T1000 (cell line): ENCODE data around the gene NSG1.
"Not testable (repeated sequence)": the region's sequence is repeated elsewhere in the genome, so short reads cannot be mapped to it uniquely, and the experiment has no call there.

Experiments used
- DNase-seq: peaks from one replicate; lab custom pipeline; 2025; ENCODE audit warnings: mixed read lengths; lab: John Stamatoyannopoulos, UW

The NSG1 gene, protein sequence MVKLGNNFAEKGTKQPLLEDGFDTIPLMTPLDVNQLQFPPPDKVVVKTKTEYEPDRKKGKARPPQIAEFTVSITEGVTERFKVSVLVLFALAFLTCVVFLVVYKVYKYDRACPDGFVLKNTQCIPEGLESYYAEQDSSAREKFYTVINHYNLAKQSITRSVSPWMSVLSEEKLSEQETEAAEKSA

DNA sequence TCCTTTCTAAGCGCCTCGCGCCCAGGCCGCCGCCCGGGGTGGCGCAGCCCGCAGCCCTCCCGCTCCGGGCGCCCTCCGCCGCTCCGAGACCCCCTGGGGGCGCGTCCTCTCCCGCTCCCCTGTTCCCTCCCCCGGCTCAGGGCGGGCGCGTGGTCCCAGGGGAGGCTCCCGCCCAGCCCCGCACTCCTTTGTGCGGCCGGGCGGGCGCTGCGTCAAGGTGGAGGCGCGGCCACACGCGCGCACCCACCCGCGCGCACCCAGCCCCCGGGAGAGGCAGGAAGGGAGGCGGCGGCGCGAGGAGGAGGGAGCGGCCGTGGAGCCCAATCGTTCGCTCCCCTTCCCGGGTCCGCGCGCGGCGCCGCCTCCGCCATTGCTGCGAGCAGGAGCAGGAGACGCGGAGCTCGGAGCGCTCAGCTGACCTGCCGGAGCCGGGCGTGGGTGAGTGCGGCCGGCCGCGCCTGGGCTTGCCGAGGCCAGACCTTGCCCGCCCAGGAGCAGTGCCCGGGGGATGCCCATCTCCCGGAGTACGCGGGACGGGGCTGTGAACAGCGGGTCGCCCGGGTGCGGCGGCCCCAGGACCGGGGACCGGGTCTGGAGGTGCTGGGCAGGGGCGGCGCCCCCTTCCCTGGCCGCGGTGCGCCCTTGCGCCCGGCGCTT lies at the start of gene NSG1:
Gene NSG1 (plus strand): TSS at position 367 of the 657 bp plus-strand sequence. CDS start 528 bp downstream, outside the sequence.
- DNase-seq, result no peak

DNA sequence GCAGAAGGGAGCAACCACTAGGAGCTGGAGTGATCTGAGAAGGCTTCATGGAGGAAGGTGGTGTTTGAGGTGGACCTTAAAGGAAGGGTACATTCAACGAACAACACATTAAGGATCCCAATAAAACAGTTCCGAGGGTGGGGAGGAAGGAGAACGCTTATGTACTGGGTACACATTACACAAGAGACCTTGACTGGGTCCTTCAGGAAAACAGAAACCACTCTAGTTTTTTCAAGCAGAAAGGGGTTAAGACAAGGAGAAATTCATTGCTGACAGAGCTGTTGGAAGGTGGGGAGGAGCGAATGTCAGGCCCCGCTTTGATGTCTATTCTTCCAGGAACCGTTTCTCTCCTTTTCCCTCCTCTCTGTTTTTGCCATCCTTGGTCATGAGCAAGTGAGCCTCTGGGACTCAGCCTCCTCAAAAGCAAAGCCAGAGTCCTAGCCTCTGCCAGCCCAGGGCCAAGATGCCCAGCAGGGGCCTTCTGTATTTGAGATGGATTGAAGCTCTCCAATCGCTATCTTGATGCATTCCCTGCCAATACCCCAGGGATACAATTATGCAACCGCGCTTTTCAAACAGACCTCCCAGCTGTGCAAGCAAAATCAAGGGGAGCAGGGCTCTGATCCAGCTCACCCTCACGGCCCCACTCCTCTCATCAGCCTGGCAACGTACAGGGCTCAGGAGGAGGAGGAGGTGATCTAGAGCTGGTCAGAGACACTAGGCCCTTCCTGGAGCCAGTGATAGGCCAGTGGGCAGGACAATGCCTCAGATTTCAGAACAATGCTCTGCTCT lies 48.5 kb upstream of the NSG1 start:
- DNase-seq, result no peak

DNA sequence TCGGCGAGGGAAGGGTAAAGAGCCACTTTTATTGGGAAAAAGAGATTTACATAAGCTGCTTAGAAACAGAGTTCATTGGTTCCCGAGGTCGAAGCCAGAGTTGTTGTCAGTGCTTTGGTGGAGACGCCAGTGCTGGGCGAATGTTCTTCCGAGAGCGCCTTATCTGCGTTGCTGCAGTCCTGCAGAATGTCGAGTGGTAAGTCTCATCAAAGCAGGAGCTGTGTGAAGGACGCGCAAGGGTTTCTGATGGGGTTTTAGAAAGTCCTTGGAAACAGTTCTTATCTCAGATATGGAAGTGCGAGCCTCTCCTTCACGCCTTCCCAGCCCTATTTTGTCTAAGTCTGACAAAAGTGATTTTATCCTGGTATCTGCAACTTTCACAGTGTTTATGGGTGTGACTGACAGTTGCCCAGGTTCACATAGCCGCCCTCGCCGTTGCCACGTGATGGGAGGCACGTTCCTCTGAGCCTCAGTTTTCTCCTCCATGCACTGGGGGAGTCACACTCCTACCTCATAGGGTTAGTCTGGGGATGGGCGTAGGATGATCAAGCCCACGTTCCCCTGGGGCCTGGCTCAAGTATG lies 47.3 kb upstream of the NSG1 start:
- no peak for DNase-seq

DNA sequence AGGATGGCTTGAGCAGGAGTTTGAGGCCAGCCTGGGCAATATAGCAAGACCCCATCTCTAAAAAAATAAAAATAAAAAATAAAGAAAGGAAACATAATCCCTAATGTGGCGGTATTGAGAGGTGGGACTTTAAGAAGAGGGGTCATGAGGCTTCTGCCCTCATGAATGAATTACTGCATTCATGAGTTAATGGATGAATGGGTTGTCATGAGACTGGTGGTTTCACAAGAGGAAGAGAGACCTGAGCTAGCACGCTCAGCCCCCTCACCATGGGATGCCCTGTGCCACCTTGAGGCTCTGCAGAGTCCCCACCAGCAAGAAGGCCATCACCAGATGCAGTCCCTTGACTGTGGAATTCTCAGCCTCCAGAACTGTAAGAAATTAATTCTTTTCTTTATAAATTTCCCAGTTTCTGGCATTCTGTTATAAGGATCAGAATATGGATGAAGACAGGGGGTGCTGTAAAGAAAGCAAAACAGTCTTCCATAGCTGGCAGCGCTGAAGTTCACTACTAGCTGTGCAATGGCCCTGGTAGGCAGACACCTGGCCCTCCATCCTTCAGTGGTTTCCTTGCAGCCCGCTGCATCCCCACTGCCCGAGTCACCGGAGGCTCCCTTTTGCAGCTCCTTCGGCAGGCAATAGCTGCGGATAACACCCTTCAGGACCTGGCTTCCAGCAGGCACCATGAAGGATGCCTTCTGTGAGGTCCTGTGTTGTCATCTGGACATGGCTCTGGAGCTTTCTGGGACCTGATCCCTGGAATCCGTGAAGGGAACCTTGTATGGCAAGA lies 44.8 kb upstream of the NSG1 start:
- no peak for DNase-seq

DNA sequence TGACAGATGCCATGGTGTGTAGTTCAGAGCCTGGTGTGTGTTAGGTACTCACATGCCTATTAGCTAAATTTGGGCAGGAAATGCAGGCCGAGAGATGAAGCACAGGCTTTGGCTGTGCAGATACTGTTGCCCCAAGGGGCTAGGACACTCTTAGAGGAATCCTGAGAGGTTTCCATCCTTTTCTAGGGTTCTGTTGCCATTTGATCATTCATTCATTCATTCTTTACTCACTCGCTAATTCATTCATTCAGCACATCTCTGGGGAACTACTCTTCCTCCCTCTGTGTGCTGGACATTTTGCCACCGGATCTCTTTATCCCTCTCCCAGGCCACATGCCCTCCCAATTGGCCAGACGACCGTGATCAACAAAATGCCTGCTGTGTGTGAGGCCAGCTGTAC lies 43.9 kb upstream of the NSG1 start:
- no peak for DNase-seq

DNA sequence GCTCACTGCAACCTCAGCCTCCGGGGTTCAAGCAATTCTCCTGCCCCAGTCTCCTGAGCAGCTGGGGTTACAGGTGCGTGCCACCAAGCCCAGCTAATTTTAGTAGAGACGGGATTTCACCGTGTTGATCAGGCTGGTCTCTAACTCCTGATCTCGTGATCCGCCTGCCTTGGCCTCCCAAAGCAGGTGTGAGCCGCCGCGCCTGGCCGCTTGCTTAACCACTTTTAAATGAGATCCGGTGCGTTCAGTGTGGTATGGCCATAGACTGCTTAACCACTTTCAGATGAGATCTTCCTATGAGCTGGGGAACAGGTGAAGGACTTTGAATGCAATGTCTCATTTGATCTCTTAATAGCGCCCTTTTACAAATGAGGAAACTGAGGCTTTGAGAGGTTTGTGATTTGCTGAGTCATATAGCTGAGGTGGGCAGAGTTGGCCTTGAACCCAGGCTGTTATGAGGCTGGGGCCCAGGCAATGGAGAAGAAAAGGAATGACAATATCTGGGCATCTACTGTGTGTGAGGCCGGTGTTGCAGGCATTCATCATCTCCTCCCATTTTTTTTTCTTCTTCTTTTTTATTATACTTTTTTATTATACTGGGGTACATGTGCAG lies 41.9 kb upstream of the NSG1 start:
- no peak for DNase-seq

DNA sequence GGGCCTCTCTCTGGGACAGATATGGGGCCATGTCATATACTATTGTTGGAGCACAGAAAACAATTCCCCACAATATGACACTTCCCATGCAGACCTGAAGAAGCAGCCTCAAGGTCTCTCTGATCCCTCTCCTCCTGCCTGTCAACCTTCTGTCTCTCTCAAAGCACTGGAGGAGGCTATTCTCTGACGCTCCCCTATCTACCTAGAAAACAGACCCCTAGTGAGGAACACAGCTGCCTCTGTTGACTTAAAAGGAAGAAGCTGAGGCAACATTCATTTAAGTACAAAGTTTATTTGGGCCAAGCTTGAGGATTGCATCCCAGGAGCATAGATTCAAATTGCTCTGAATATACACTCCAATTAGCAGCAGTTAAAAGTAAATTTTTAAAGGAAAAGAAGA lies 39.3 kb upstream of the NSG1 start:
- no peak for DNase-seq

DNA sequence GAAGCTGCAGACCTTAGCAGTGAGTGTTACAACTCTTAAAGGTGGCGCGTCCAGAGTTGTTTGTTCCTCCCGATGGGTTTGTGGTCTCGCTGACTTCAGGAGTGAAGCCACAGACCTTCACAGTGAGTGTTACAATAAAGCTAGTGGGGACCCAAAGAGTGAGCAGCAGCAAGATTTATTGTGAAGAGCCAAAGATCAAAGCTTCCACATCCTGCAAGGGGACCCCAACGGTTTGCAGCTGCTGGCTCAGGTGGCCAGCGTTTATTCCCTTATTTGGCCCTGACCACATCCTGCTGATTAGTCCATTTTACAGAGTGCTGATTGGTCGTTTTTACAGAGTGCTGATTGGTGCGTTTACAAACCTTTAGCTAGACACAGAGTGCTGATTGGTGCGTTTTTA lies 38.3 kb upstream of the NSG1 start:
- not testable (repeated sequence) for DNase-seq

DNA sequence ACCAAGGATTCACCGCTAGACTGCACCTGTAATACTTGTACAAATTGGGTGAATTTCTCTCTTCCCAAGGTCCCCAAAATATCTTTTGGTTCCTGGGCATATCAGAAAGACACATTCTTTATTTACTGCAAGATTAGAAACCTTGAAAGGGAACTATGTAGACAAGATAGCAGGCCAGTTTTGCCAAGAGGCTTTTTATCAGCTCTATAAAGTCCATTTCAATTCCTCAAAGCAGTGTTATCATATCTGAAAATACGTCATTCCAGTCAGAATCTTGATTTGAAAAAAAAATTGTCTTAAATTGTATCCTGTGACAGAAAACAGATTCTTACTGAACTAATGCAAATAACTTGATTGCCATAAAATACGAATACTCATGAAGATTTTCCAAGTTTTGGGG lies 37.0 kb upstream of the NSG1 start:
- DNase-seq, result no peak

DNA sequence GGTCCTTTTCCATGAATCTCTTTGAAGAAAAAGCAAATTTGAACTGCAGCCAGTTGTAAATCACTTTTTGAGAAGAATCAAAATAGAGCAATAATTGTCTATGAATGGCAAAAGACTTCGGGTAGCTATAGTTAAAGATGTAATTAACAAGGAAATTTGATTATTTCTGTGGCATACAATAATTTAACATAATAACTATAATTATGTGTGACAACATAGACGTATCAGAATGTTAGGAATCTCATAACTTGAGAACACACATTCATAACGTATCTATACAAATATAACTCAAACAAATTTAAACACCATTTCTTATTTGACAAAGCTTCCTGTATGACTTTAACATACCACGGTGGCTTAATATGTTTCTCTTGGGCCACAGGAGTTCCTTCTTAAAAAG lies 36.0 kb upstream of the NSG1 start:
- no peak for DNase-seq

DNA sequence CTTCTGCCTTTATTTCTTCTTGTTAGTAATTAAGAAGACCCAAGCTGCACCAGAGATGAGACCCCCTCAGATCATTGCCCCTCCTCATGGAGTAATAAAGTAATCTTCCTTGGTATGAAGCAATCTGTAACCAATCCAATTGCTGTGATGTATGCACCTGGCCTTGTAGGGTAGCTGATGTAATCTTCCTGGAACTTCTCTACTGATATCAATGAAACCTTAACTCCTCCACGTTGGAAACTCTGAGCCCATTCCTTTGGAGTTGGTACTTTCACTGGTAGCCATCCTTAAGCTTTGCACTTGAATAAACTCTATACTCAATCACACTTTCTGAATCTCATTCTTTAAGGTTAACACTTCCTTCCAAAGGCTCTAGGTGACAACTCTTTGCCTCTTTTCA lies 31.6 kb upstream of the NSG1 start:
- DNase-seq, result no peak

DNA sequence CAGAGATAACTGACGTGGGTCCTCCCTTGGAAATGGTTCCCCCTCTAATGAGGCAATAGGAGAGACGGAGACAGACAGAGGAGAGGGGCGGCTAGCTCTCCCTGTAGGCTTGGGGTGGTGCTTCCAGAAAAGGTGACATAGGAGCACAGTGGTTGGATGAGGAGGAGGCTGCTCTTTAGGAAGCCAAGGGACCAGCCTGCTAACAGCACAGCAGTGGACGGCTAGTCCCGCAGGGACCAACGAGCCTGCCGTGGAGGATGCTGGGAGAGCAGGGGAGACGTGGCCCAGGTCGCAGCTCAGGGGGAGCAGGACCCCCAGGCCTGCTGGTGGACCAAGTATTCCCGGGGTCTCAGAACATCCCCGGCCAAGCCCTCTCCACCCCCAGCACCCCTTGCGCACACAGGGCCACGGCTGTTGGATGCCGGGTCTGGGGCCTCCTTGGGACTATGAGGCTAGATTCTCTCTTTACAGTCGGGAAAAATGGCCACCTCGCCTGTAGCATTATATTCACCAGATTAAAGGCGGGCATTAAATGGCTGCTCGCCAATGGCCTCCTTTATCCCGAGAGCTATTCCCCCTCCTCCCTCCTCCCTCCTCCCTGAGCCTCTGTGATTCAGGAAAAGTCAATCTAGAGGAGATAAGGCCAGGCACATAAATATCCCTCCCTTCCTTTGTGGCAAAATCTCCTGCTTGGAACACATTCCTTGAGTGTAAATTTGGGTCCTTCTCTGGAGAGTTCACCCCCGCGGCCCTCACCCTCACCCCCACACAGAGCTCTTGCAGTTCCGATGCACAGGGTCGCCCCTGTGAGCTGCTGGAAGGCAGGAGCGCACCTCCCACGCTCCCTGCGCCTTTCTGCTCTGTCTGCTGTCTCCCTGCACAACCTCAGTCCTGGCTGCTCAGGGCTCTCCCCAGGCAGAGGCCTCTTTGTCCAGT lies 30.5 kb upstream of the NSG1 start:
- no peak for DNase-seq

DNA sequence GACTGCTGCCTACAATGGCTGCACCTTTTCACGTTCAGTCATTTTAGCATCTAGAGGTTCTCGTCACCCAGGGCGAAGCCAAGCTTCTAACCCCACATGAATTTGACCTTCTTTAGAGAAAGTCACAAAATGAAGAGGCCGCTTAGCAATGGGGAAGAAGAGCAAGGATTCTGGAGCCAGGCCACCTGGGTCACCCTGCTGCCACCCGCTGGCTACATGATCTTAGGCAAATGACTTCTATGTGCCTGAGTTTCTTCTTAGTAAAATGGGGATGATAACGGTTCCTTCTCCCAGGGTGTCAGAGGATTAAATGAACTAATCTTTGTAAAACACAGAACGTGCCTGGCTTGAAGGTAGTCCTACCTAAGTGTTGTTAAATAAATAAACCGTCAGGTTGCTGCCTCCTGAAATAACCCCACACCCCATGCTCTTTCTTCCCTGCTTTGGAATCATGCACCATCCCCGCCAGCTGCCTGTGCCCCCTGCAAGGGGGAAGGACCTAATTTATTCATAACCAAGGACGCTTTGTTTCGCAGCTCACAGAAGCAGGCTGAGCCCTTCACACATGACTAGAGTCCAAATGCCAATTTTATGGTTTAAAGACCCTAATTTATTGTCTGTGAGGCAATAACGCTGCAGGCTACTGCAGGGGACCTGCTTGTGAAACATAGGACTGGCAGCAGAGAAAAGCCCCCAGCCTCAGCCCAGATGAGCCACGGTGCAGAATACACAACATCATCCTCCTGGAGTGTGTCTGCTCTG lies 28.6 kb upstream of the NSG1 start:
- no peak for DNase-seq

DNA sequence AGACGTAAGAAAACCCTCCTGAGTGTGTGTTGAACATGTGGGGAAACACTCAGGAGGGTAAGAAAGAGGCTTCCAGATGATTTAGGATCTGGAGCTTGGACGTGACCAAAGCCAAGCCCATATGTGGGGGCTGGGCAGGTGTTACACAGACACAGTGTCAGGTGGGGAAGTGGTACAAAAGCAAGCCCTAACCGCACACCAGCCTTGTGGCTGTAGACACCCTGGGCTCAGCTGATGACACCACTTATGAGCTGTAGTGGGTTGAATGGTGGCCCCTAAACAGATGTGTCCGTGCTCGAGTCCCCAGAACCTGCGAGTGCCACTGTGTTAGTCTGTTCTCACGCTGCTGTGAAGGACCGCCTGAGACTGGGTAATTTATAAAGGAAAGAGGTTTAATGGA lies 25.0 kb upstream of the NSG1 start:
- no peak for DNase-seq

DNA sequence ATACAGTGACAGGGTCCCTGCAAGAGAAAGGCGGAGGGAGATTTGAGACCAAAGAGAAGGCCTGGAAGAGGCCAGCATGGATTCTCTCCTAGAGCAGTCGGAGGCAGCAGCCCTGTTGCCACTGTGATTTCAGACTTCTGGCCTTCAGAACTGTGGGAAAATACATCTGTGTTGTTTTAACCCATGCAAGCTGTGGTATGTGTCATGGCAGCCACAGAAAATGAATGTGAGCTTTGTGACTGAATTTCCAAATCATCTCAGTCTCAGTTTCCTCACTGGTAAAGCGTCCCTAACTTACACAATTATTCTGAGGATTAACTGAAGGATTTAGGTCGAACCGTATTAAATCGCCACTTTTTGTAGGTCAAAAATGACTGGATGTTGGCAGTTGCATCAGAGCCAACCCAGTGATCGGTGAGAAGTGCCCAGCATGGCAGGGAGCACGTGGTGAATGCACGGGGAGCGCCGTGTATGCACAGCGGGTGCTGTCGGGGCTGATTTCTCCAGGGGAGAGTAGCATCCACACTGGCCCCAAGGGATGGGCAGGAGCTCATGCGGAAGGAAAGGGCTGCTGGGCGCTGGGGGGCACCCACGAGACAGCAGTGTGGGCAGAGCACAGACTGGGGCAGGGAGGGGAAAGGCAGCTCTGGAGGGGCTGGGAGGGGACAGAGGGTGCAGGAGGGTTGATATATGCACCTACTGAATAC lies 23.8 kb upstream of the NSG1 start:
- no peak for DNase-seq

DNA sequence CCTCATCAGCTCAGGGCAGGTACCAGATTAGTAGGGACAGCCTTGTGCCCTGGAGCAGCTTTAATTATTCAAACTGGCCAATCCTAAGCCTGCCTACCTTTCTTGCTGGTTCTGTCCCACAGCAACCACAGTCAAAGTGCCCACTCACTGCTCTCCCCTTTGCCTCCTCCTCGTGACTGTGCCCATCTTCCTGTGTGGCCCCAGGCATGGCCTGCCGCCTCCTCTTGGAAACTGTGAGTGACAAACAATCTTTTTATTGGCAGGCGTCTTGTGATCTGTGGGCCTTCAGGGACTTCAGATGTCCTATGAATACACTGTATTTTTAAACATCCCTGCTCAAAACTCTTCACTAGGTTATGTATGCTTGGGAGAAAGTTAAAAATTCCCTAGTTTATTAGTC lies 22.8 kb upstream of the NSG1 start:
- no peak for DNase-seq

DNA sequence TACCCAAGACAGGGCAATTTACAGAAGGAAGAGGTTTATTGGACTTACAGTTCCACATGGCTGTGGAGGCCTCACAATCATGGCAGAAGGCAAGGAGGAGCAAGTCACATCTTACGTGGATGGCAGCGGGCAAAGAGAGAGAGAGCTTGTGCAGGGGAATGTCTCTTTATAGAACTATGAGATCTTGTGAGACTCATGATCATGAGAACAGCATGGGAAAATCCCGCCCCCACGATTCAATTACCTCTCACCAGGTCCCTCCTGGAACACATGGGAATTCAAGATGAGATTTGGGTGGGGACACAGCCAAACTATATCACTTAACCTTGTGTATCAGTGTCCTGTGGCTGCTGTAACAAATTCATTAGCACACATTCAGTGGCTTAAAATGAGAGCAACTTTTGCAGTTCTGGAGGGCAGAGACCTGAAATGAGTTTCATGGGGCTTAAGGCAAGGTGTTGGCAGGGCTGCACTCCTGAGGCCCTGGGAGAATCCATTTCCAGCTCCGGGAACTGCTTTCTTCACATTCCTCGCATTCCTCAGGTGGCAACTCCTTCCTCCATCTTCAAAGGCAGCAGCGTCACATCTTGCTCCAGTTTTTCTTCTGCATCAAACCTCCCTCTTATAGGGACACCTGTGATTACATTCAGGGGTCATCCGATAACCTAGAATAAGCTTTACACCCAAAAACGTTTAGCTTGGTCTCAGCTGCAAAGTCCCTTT lies 22.3 kb upstream of the NSG1 start:
- no peak for DNase-seq

DNA sequence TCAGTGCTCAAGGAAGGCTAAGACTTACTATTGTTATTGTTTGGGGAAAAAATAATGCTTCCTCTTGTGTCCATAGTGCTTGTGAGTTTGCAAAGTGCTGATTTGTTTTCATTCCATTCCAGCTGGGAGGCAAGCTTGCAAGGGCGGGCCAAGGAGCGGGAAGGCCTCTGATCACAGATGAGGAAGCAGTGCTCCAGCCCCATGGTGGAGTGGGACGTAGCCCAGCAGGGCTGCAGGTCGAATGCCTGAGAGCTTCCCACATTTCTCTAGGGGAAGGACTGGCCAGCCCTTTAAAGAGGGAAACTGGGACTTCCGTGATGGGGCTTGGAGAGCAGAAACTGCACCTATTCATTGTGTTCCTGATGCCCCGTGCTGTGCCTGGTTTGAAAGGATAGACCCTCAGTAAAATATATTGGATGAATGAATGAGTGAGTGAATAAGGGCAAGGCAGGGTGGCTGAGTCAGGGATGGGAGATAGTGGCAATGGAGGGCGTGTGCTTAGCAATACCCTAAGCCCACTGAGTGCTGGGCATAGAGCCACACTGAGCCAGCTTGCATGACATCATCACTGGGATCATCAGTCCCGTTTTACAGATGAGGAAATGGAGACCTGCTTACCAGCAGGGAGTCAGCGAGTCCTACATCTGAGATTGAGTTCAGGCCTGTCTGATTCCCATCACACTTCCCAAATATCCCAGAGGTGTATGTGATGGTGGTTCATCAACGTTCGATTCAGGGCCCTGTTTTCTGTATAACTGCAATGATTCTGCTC lies 17.9 kb upstream of the NSG1 start:
- DNase-seq, result no peak
